ENCODE data around the gene PRIM2. TPM values are rescaled to one million over a fixed set of nuclear protein-coding genes. Genes with fewer than 3 reads are reported as not detected.
"Not testable (repeated sequence)": the region's sequence is repeated elsewhere in the genome, so short reads cannot be mapped to it uniquely, and the experiment has no call there.

PRIM2 gene
- total RNA-seq, 3 donors from 2014 or later (not counting 1 experiment from before 2014, with no cell fraction given) = 16.0 to 27.5 (median 18.3) TPM

DNA sequence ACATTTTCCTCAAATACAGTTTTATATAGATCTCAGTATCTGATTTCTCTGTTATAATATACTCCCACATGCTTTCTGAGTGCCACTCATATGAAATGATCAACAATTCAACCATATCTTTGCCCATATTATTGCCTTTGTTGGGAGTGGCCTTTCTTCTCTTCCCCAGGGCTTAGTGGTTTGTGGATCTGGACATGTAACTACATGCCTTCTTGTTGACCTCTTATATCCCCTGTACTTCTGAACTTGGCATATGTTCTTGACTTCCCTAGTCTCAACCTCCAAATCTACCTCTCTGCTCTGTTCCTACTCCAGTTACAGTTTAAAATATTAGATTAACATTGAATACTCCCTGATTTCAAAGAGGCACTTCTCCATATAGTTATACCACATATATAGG is 34.3 kb upstream of the PRIM2 start:
- H3K4me1 ChIP-seq (ENCODE audit: control insufficient read depth, insufficient read depth, low read length) = no peaks in the 10 kb centered on the region
- H3K36me3 ChIP-seq (ENCODE audit: control insufficient read depth, insufficient read depth, low read length) = no peaks in the 10 kb centered on the region
- no peak overlapping the region for H3K4me3 ChIP-seq (ENCODE audit: low read length)
- Mint-ChIP-seq H3K27ac (no peak overlapping the region), H3K27me3 (ENCODE audit: low read depth in 2 of 2) (peaks cover 17 to 45% of the 10 kb centered on the region in 2 donors), H3K9me3 (no peaks in the 10 kb centered on the region), H3K4me1 (no peaks in the 10 kb centered on the region), H3K36me3 (no peaks in the 10 kb centered on the region), H3K4me3 (no peak overlapping the region)
- no peak overlapping the region for H3K27ac ChIP-seq (ENCODE audit: low read length)
- no peaks in the 10 kb centered on the region for H3K9me3 ChIP-seq (ENCODE audit: control insufficient read depth, insufficient read depth, low read length)
- no peak for ATAC-seq
- intact Hi-C loops (cut with micrococcal nuclease) = no loop called here
- DNase-seq = no peak
- TF ChIP-seq, protein P1, sequence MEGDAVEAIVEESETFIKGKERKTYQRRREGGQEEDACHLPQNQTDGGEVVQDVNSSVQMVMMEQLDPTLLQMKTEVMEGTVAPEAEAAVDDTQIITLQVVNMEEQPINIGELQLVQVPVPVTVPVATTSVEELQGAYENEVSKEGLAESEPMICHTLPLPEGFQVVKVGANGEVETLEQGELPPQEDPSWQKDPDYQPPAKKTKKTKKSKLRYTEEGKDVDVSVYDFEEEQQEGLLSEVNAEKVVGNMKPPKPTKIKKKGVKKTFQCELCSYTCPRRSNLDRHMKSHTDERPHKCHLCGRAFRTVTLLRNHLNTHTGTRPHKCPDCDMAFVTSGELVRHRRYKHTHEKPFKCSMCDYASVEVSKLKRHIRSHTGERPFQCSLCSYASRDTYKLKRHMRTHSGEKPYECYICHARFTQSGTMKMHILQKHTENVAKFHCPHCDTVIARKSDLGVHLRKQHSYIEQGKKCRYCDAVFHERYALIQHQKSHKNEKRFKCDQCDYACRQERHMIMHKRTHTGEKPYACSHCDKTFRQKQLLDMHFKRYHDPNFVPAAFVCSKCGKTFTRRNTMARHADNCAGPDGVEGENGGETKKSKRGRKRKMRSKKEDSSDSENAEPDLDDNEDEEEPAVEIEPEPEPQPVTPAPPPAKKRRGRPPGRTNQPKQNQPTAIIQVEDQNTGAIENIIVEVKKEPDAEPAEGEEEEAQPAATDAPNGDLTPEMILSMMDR (IDR thresholded peaks at IDR 0.05) = no peak
- no peaks in the 10 kb centered on the region for H3K27me3 ChIP-seq (ENCODE audit: control insufficient read depth, insufficient read depth, low read length)

DNA sequence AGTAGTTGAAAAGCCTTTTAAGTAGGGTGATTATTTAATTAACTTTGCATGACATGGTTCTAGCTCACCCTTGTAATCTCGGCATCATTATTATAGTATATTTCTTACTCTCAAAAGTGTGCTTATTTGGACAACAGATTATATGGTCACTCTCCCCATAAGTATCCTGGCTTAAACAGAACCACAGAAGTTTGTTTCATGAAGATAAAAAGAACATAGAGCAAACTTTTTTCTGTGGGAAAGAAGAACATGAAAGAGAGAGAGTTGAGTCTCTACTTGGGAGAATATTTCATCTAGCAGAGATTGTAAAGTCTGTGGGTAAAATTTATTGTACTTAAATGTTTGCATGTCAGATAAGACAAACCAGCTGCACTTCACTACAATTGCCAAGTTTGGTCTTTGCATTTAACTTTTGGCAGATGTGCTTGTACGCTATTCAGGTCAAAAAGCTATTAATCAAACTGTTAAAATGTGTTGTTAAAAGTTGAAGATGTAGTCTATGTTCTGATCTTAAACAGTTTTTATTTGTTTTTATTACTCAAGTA is 33.4 kb upstream of the PRIM2 start:
- no peaks in the 10 kb centered on the region for H3K9me3 Mint-ChIP-seq
- H3K27me3 Mint-ChIP-seq (ENCODE audit: low read depth in 2 of 2) = peaks cover 19 to 38% of the 10 kb centered on the region in 2 donors
- WGBS (ENCODE audit: insufficient coverage) = 100% methylated on average over 1 of the region's 2 CpGs
- Histone ChIP-seq H3K9me3 (ENCODE audit: control insufficient read depth, insufficient read depth, low read length) (no peaks in the 10 kb centered on the region), H3K36me3 (ENCODE audit: control insufficient read depth, insufficient read depth, low read length) (no peaks in the 10 kb centered on the region), H3K27ac (ENCODE audit: low read length) (no peak overlapping the region), H3K27me3 (ENCODE audit: control insufficient read depth, insufficient read depth, low read length) (no peaks in the 10 kb centered on the region), H3K4me3 (ENCODE audit: low read length) (no peak overlapping the region), H3K4me1 (ENCODE audit: control insufficient read depth, insufficient read depth, low read length) (no peaks in the 10 kb centered on the region)
- H3K4me3 Mint-ChIP-seq = no peak overlapping the region
- no peak overlapping the region for H3K27ac Mint-ChIP-seq
- no peaks in the 10 kb centered on the region for H3K36me3 Mint-ChIP-seq
- ATAC-seq (no peak), DNase-seq (no peak)
- TF ChIP-seq, protein P1 (IDR thresholded peaks at IDR 0.05) = no peak
- intact Hi-C loops (cut with micrococcal nuclease) = no loop called here
- H3K4me1 Mint-ChIP-seq = no peaks in the 10 kb centered on the region

DNA sequence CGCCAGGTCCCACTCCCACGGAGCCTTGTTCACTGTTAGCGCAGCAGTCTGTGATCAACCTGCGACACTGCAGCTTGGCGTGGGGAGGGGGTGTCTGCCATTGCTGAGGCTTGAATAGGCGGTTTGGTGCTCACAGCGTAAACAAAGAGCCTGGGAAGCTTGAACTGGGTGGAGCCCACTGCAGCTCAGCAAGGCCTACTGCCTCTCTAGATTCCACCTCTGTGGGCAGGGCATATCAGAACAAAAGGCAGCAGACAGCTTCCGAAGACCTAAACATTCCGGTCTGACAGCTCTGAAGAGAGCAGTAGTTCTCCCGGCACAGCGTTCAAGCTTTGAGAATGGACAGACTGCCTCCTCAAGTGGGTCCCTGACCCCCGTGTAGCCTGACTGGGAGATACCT is 29.3 kb upstream of the PRIM2 start:
- H3K36me3 ChIP-seq (ENCODE audit: control insufficient read depth, insufficient read depth, low read length); DNase-seq; H3K4me1 Mint-ChIP-seq; H3K9me3 Mint-ChIP-seq; H3K4me3 Mint-ChIP-seq; H3K27ac ChIP-seq (ENCODE audit: low read length); intact Hi-C loops (cut with micrococcal nuclease); H3K36me3 Mint-ChIP-seq; H3K4me1 ChIP-seq (ENCODE audit: control insufficient read depth, insufficient read depth, low read length); H3K4me3 ChIP-seq (ENCODE audit: low read length); H3K9me3 ChIP-seq (ENCODE audit: control insufficient read depth, insufficient read depth, low read length); ATAC-seq; H3K27me3 ChIP-seq (ENCODE audit: control insufficient read depth, insufficient read depth, low read length); H3K27ac Mint-ChIP-seq: not testable (repeated sequence)
- H3K27me3 Mint-ChIP-seq (ENCODE audit: low read depth in 2 of 2) = peaks cover 21 to 40% of the 10 kb centered on the region in 2 donors
- 93% methylated on average over 12 of the region's 12 CpGs for WGBS (ENCODE audit: insufficient coverage)

DNA sequence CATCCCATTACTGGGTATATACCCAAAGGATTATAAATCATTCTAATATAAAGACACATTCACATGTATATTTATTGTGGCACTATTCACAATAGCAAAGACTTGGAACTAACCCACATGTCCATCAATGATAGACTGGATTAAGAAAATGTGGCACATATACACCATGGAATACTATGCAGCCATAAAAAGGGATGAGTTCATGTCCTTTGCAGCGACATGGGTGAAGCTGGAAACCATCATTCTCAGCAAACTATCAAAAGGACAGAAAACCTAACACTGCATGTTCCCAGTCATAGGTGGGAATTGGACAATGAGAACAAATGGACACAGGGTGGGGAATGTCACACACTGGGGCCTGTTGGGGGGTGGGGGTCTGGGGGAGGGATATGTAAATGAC is 24.0 kb upstream of the PRIM2 start:
- intact Hi-C loops (cut with micrococcal nuclease); H3K4me1 ChIP-seq (ENCODE audit: control insufficient read depth, insufficient read depth, low read length); H3K27ac Mint-ChIP-seq; H3K4me3 ChIP-seq (ENCODE audit: low read length); H3K9me3 Mint-ChIP-seq; H3K4me1 Mint-ChIP-seq; H3K4me3 Mint-ChIP-seq; ATAC-seq; H3K27me3 ChIP-seq (ENCODE audit: control insufficient read depth, insufficient read depth, low read length); H3K36me3 ChIP-seq (ENCODE audit: control insufficient read depth, insufficient read depth, low read length); H3K27ac ChIP-seq (ENCODE audit: low read length); DNase-seq; H3K9me3 ChIP-seq (ENCODE audit: control insufficient read depth, insufficient read depth, low read length); H3K36me3 Mint-ChIP-seq: not testable (repeated sequence)
- H3K27me3 Mint-ChIP-seq (ENCODE audit: low read depth in 2 of 2) = peaks cover 12 to 18% of the 10 kb centered on the region in 2 donors
- WGBS (ENCODE audit: insufficient coverage) = no CpG with 5 or more reads among the region's 1 CpG
